ENCODE data around the gene ATF6.

Gene ATF6

GRCh38 chr1:161727256-161727924 lies 38.7 kb upstream of the ATF6 start:
- TF ChIP-seq CTCF (conservative IDR thresholded peaks at IDR 0.05; ENCODE audit: low read length): no peak
- peak; percentile 93 for DNase-seq (ENCODE audit: low read depth)
- peak overlapping the region; percentile 78 for H3K4me3 ChIP-seq (ENCODE audit: low read length)

GRCh38 chr1:161728376-161729226 lies 37.5 kb upstream of the ATF6 start:
- no peak for DNase-seq (ENCODE audit: low read depth)
- no peak overlapping the region for H3K4me3 ChIP-seq (ENCODE audit: low read length)
- no peak for TF ChIP-seq CTCF (conservative IDR thresholded peaks at IDR 0.05; ENCODE audit: low read length)

GRCh38 chr1:161730050-161730564 lies 36.0 kb upstream of the ATF6 start:
- TF ChIP-seq CTCF (conservative IDR thresholded peaks at IDR 0.05; ENCODE audit: low read length): no peak
- H3K4me3 ChIP-seq (ENCODE audit: low read length): no peak overlapping the region
- DNase-seq (ENCODE audit: low read depth): peak; percentile 48

DNA sequence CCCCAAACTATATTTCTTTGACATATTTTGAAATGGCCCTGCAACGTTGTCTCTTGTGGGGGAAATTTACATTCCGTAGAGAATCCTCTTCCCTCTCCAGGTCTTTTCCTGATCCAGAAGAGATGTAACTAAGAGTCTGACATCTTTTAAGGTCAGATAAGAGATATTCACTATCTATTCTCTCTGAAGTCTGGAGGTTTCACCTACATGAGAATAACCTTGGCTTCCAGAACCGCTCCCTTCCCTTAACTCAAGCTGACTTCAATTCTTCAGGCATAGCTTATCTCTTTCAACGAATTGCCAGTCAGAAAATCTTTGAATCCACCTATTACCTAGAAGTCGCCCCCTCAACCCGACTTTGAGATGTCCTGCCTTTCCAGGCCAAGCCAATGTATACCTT lies 34.9 kb upstream of the ATF6 start:
- no peak for DNase-seq (ENCODE audit: low read depth)
- no peak overlapping the region for H3K4me3 ChIP-seq (ENCODE audit: low read length)
- TF ChIP-seq CTCF (conservative IDR thresholded peaks at IDR 0.05; ENCODE audit: low read length): no peak

GRCh38 chr1:161731981-161732718 lies 34.0 kb upstream of the ATF6 start:
- no peak for DNase-seq (ENCODE audit: low read depth)
- no peak overlapping the region for H3K4me3 ChIP-seq (ENCODE audit: low read length)
- no peak for TF ChIP-seq CTCF (conservative IDR thresholded peaks at IDR 0.05; ENCODE audit: low read length)

DNA sequence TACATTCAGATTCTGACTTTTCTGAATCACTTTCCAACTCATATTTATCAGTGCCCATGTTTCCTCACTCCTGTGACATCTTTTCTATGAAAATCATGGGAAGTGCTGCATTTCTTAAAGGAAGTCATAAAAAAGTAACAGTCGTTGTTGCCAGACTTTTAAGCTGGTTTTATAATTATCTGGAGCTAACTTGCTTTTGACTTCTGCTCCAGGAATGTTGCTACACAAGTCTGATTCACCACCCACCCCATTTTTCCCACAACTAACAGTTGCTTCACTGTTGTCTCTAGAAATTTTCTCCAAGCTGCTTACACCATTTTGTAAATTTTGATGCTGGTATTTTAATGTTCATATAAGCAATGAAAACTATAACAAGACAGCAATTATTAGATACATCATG lies 32.6 kb upstream of the ATF6 start:
- no peak for TF ChIP-seq CTCF (conservative IDR thresholded peaks at IDR 0.05; ENCODE audit: low read length)
- no peak overlapping the region for H3K4me3 ChIP-seq (ENCODE audit: low read length)
- DNase-seq (ENCODE audit: low read depth): peak; percentile 96
